Adrenal gland (tissue), 5 donors: Measurements from ENCODE around the gene SORBS2.

Source experiments
- POLR2A ChIP-seq, 2 donors: fragments of 450-650 bp; IDR thresholded peaks; one replicate each; pipeline ENCODE4 v1.6.1; 2017; ENCODE audit warnings: antibody characterized with exemption in 2 of 2, mild to moderate bottlenecking in 2 of 2, moderate library complexity in 1 of 2
- TF ChIP-seq, protein P1 (sequence below), 6 experiments: fragments of 450-650 bp in 4 of 6; fragments of 200-600 bp in 2 of 6; sonication (generic) in 1 of 6; IDR thresholded peaks; 1 replicate in 5 of 6; 2 replicates in 1 of 6; pipeline versions ENCODE4 v1.5.1 to v1.8.0; 2016 to 2021; ENCODE audit warnings: antibody characterized with exemption in 6 of 6, mild to moderate bottlenecking in 2 of 6, moderate library complexity in 1 of 6
- donor health status: DM: no; HTN: no; CAD: no.

DNA sequence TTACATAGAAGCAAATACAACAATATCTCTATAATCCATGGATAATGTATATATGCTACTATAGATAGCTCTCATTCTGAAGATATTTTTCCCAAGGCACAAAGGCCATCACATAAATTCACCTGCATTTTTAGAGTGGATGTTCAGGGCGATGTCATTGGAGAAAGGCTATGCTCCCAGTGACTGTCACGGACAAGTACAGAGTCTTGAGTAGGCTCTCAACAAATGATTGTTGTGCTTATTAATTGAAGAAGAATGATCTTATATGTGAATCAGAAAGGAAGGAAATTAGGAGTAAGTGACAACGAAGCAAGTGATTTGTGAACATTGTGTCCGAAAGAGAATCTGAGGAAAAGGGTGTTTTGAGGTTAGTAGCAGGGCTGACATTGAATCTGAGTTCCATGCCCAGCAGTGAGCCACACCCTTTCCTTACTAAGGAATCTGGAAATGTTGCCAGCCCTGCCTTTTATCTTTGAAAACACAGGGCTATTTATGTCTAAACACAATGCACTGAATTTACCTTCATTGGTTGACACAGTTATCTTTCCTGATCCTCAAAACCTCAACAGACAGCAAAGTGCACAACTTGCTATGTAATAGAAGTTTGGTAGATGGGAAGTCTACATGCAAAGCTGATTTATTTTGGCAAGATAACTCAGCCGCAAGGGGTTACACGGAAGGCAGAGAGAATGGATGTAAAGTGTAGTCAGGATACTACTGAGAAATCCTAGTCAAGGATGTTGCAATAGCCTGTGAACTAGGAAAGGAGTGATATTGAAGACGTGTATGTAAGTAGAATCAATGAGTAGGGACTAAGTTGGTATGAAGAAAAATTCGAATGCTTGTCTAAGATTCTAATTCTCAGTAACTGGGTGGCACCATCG lies 50.4 kb downstream of the SORBS2 start:
- peak in 1 of 2 donors; percentile 9 for TF ChIP-seq POLR2A (IDR thresholded peaks at IDR 0.05)
- TF ChIP-seq, protein P1, sequence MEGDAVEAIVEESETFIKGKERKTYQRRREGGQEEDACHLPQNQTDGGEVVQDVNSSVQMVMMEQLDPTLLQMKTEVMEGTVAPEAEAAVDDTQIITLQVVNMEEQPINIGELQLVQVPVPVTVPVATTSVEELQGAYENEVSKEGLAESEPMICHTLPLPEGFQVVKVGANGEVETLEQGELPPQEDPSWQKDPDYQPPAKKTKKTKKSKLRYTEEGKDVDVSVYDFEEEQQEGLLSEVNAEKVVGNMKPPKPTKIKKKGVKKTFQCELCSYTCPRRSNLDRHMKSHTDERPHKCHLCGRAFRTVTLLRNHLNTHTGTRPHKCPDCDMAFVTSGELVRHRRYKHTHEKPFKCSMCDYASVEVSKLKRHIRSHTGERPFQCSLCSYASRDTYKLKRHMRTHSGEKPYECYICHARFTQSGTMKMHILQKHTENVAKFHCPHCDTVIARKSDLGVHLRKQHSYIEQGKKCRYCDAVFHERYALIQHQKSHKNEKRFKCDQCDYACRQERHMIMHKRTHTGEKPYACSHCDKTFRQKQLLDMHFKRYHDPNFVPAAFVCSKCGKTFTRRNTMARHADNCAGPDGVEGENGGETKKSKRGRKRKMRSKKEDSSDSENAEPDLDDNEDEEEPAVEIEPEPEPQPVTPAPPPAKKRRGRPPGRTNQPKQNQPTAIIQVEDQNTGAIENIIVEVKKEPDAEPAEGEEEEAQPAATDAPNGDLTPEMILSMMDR (IDR thresholded peaks at IDR 0.05): no peak
